Psoas muscle (tissue), 8 donors: ENCODE measurements around the gene RBFOX1. TPM values are rescaled to one million over a fixed set of nuclear protein-coding genes. Genes with fewer than 3 reads are reported as not detected.

Experiments used
- ATAC-seq, 4 donors: fragments of 200-7000 bp; cut with Tn5 transposase; one replicate each; pipeline ENCODE4 v1.9.1; 2020; ENCODE audit warnings: moderate library complexity in 3 of 4, mild to moderate bottlenecking in 2 of 4
- DNase-seq, 2 donors: peaks; one replicate each; pipeline ENCODE4 v3.0.0-alpha.2; 2020
- H3K27ac ChIP-seq: fragments of 200-600 bp; one replicate; pipeline ENCODE4 v1.8.0; 2022
- H3K27me3 ChIP-seq, 3 donors: fragments of 200-600 bp in 1 of 3; one replicate each; pipeline versions ENCODE4 v1.6.1 to v1.8.0; 2013 to 2022; ENCODE audit warnings: low read length in 2 of 3, mild to moderate bottlenecking in 2 of 3, moderate library complexity in 1 of 3; ENCODE audit not compliant: insufficient read depth in 3 of 3
- H3K36me3 ChIP-seq, 2 donors: fragments of 200-600 bp in 1 of 2; one replicate each; pipeline versions ENCODE4 v1.6.1 to v1.8.0; 2013 to 2022; ENCODE audit warnings: low read depth in 1 of 2, mild to moderate bottlenecking in 1 of 2, moderate library complexity in 1 of 2; ENCODE audit not compliant: insufficient read depth in 1 of 2
- H3K4me1 ChIP-seq: fragments of 200-600 bp; one replicate; pipeline ENCODE4 v1.8.0; 2022
- H3K4me3 ChIP-seq: fragments of 200-600 bp; one replicate; pipeline ENCODE4 v1.8.0; 2022; ENCODE audit warnings: mild to moderate bottlenecking
- H3K9me3 ChIP-seq: fragments of 200-600 bp; one replicate; pipeline ENCODE4 v1.8.0; 2022
- CTCF ChIP-seq: fragments of 200-600 bp; IDR thresholded peaks from one replicate; pipeline ENCODE4 v1.8.0; 2022; ENCODE audit warnings: antibody characterized with exemption
- WGBS, 3 donors: extraction: QIAGEN DNeasy Blood & Tissue Kit; methylation state at CpG; one replicate each; pipeline versions ENCODE4 v1.1.6 to v1.1.7; 2013; 5-methylcytosine and 5-hydroxymethylcytosine counted together
- intact Hi-C, 2 donors: fragments of 100-400 bp; cut with DNase I; formaldehyde crosslinking; loops; one replicate each; pipeline versions ENCODE4 v1.11.0 to v1.14.2; 2022
- polyA plus RNA-seq, 3 donors: library from polyadenylated mRNA; stranded (reverse); fragments of 200-250 nt; gene quantifications; one replicate each; pipeline ENCODE4 v1.2.3, GENCODE V29; 2013
- total RNA-seq, 4 donors: library from RNA; stranded (reverse); fragmentation: NEBNext Ultra II Directional in 2 of 4; extraction: Animal tissue kit (Norgen Biotek cat#: 25700) in 2 of 4; gene quantifications; one replicate each; pipeline versions ENCODE4 v1.2.1 to v1.2.4, GENCODE V29; 2021 to 2023
- donor health status: healthy with polysubstance abuse.
- donor health status: DM: no; HTN: no; CAD: no; lungs with moderate emphysema.
- donor health status: Bipolar disorder and iron deficiency.
- donor health status: healthy.
- donor health status: DM: yes; HTN: yes; CAD: no.
- donor health status: DM: no; HTN: no; CAD: no.
- donor health status: DM: no; HTN: no; CAD: no.
- donor health status: DM: yes; HTN: yes; CAD: no.

The RBFOX1 gene
- total and polyA plus RNA-seq, 7 donors = 2.8 to 141 (median 113) TPM

GRCh38 chr16:7506363-7506762, 173.7 kb downstream of the RBFOX1 start:
- no peak overlapping the region for H3K4me3 ChIP-seq
- WGBS, 3 donors = 87 to 92% (median 90%) methylated on average over 5 of the region's 5 CpGs
- peaks cover 77% of the 10 kb centered on the region for H3K4me1 ChIP-seq
- intact Hi-C loops = loop anchor here in 1 of 2 donors (10.0 kb wide), 1 partner anchor 112 kb away; no protein-coding TSS in a partner anchor
- H3K36me3 ChIP-seq = no peaks in the 10 kb centered on the region
- DNase-seq (no peak), ATAC-seq (no peak)
- TF ChIP-seq CTCF = no peak
- no peaks in the 10 kb centered on the region for H3K27me3 ChIP-seq
- H3K27ac ChIP-seq = no peak overlapping the region
- H3K9me3 ChIP-seq = no peaks in the 10 kb centered on the region

GRCh38 chr16:7508656-7509055, 176.0 kb downstream of the RBFOX1 start:
- Histone ChIP-seq H3K27me3 (no peaks in the 10 kb centered on the region), H3K36me3 (no peaks in the 10 kb centered on the region), H3K27ac (no peak overlapping the region), H3K4me3 (no peak overlapping the region), H3K4me1 (peaks cover 65% of the 10 kb centered on the region), H3K9me3 (no peaks in the 10 kb centered on the region)
- ATAC-seq (no peak), DNase-seq (no peak)
- no peak for TF ChIP-seq CTCF
- intact Hi-C loops = loop anchor here in 1 of 2 donors (10.0 kb wide), 1 partner anchor 114 kb away; no protein-coding TSS in a partner anchor
- 86 to 95% (median 88%) methylated on average over 3 of the region's 3 CpGs for WGBS, 3 donors

GRCh38 chr16:7509963-7510601, 177.4 kb downstream of the RBFOX1 start:
- Histone ChIP-seq H3K4me1 (peaks cover 61% of the 10 kb centered on the region), H3K4me3 (no peak overlapping the region), H3K9me3 (no peaks in the 10 kb centered on the region), H3K27me3 (no peaks in the 10 kb centered on the region), H3K36me3 (no peaks in the 10 kb centered on the region), H3K27ac (no peak overlapping the region)
- 44 to 77% (median 66%) methylated on average over 23 of the region's 23 CpGs for WGBS, 3 donors
- intact Hi-C loops = loop anchor here in 1 of 2 donors (10.0 kb wide), 1 partner anchor 115 kb away; no protein-coding TSS in a partner anchor
- peak in 1 of 4 donors; percentile 13 for ATAC-seq
- DNase-seq = no peak
- no peak for TF ChIP-seq CTCF

- no peak overlapping the region for H3K4me3 ChIP-seq
- no peaks in the 10 kb centered on the region for H3K36me3 ChIP-seq
- no peak for DNase-seq
- WGBS, 3 donors = 71 to 78% (median 74%) methylated on average over 7 of the region's 7 CpGs
- no peaks in the 10 kb centered on the region for H3K9me3 ChIP-seq
- H3K27ac ChIP-seq = no peak overlapping the region
- no peaks in the 10 kb centered on the region for H3K27me3 ChIP-seq
- ATAC-seq = no peak
- peaks cover 52% of the 10 kb centered on the region for H3K4me1 ChIP-seq
- no peak for TF ChIP-seq CTCF
- intact Hi-C loops = no loop called here
Measured at GRCh38 chr16:7511549-7512260, 179.1 kb downstream of the RBFOX1 start.
